Hepatocyte (in vitro differentiated cells): Measurements from ENCODE around the gene SLC9A3. TPM values are rescaled to one million over a fixed set of nuclear protein-coding genes. Genes with fewer than 3 reads are reported as not detected.

Experiments used
- DNase-seq: peaks from one replicate; pipeline ENCODE4 v3.0.0-alpha.2; 2016; ENCODE audit warnings: low spot score
- H2AFZ ChIP-seq: fragments of 200-600 bp; sonication (generic); 2 replicates; pipeline ENCODE4 v1.6.0; 2016; ENCODE audit warnings: antibody characterized with exemption, mild to moderate bottlenecking
- H3K27ac ChIP-seq: fragments of 200-600 bp; sonication (generic); 2 replicates; pipeline ENCODE4 v1.5.1; 2016; ENCODE audit warnings: mild to moderate bottlenecking
- H3K27me3 ChIP-seq: fragments of 200-600 bp; sonication (generic); 2 replicates; pipeline ENCODE4 v1.6.1; 2016
- H3K36me3 ChIP-seq: fragments of 200-600 bp; sonication (generic); replicated peaks from 2 replicates; pipeline ENCODE4 v1.5.1; 2016; ENCODE audit warnings: low read depth; ENCODE audit not compliant: insufficient read depth
- H3K4me1 ChIP-seq: fragments of 200-600 bp; sonication (generic); 2 replicates; pipeline ENCODE4 v1.5.1; 2016; ENCODE audit warnings: mild to moderate bottlenecking, moderate library complexity; ENCODE audit not compliant: insufficient read depth
- H3K4me2 ChIP-seq: fragments of 200-600 bp; sonication (generic); 2 replicates; pipeline ENCODE4 v1.6.0; 2016
- H3K4me3 ChIP-seq: fragments of 200-600 bp; sonication (generic); 2 replicates; pipeline ENCODE4 v1.5.1; 2016; ENCODE audit warnings: mild to moderate bottlenecking
- H3K79me2 ChIP-seq: fragments of 200-600 bp; sonication (generic); 2 replicates; pipeline ENCODE4 v1.6.0; 2017; ENCODE audit warnings: mild to moderate bottlenecking
- H3K9me2 ChIP-seq: fragments of 200-600 bp; sonication (generic); replicated peaks from 2 replicates; pipeline ENCODE4 v1.6.0; 2017; ENCODE audit warnings: mild to moderate bottlenecking; ENCODE audit not compliant: insufficient read depth
- H3K9me3 ChIP-seq: fragments of 200-600 bp; sonication (generic); 2 replicates; pipeline ENCODE4 v1.5.1; 2016; ENCODE audit warnings: low read depth, mild to moderate bottlenecking
- H4K20me1 ChIP-seq: fragments of 200-600 bp; sonication (generic); 2 replicates; pipeline ENCODE4 v1.6.0; 2016; ENCODE audit warnings: mild to moderate bottlenecking; ENCODE audit not compliant: insufficient read depth, poor library complexity, severe bottlenecking
- CTCF ChIP-seq: fragments of 200-600 bp; sonication (generic); IDR thresholded peaks from 2 replicates; pipeline ENCODE4 v1.5.1; 2016; ENCODE audit warnings: antibody characterized with exemption, mild to moderate bottlenecking; ENCODE audit not compliant: poor library complexity
- EZH2 ChIP-seq: fragments of 200-600 bp; sonication (generic); IDR thresholded peaks from 2 replicates; pipeline ENCODE4 v1.6.1; 2016; ENCODE audit warnings: antibody characterized with exemption, mild to moderate bottlenecking, borderline replicate concordance
- EZH2phosphoT487 ChIP-seq: fragments of 200-600 bp; sonication (generic); IDR thresholded peaks from one replicate; pipeline ENCODE4 v1.6.1; 2018; ENCODE audit warnings: antibody characterized with exemption, mild to moderate bottlenecking, low read depth, moderate library complexity; ENCODE audit not compliant: unreplicated experiment, severe bottlenecking
- WGBS: methylation state at CpG from one replicate; pipeline ENCODE4 v1.1.6; 2016; ENCODE audit warnings: low lambda C conversion rate; ENCODE audit errors: missing lambda C conversion rate; 5-methylcytosine and 5-hydroxymethylcytosine counted together
- polyA plus RNA-seq: library from polyadenylated mRNA; unstranded; fragments of >200 nt; fragmentation: Nextera tagmentation; extraction: Ambion mirVana; gene quantifications from 2 replicates; pipeline ENCODE4 v1.2.1, GENCODE V29; 2016
- total RNA-seq: library from RNA; depleted of rRNA; stranded (reverse); fragments of >200 nt; gene quantifications from 2 replicates; pipeline ENCODE4 v1.2.3, GENCODE V29; 2014

Gene SLC9A3
- total and polyA plus RNA-seq, 2 experiments from 2014 or later: 4.8 to 7.4 TPM

- H3K4me1 ChIP-seq: peaks cover 6% of the 10 kb centered on the region
- H3K79me2 ChIP-seq: no peaks in the 10 kb centered on the region
- H3K9me2 ChIP-seq: no peaks in the 10 kb centered on the region
- H4K20me1 ChIP-seq: no peaks in the 10 kb centered on the region
- DNase-seq: no peak
- H3K4me3 ChIP-seq: no peak overlapping the region
- no peaks in the 10 kb centered on the region for H3K9me3 ChIP-seq
- WGBS: 87% methylated on average over 18 of the region's 18 CpGs
- H2AFZ ChIP-seq: no peak overlapping the region
- TF ChIP-seq CTCF (peak; percentile 15), EZH2 (no peak)
- no peak overlapping the region for H3K4me2 ChIP-seq
- H3K36me3 ChIP-seq: no peaks in the 10 kb centered on the region
- H3K27ac ChIP-seq: no peak overlapping the region
- H3K27me3 ChIP-seq: no peaks in the 10 kb centered on the region
Measured at GRCh38 chr5:435961-436640, 88.1 kb downstream of the SLC9A3 start.

- 95% methylated on average over 27 of the region's 27 CpGs for WGBS
- H3K27me3 ChIP-seq: no peaks in the 10 kb centered on the region
Measured at GRCh38 chr5:435156-435790, 89.0 kb downstream of the SLC9A3 start.

GRCh38 chr5:434443-435146 lies 89.7 kb downstream of the SLC9A3 start:
- H3K79me2 ChIP-seq: no peaks in the 10 kb centered on the region
- no peak overlapping the region for H3K4me2 ChIP-seq
- H3K9me3 ChIP-seq: no peaks in the 10 kb centered on the region
- DNase-seq: no peak
- H3K27ac ChIP-seq: no peak overlapping the region
- TF ChIP-seq CTCF: no peak
- TF ChIP-seq EZH2phosphoT487: no peak
- no peak for TF ChIP-seq EZH2
- no peaks in the 10 kb centered on the region for H3K27me3 ChIP-seq
- WGBS: 94% methylated on average over 26 of the region's 26 CpGs
- no peak overlapping the region for H2AFZ ChIP-seq
- H3K9me2 ChIP-seq: no peaks in the 10 kb centered on the region
- no peaks in the 10 kb centered on the region for H4K20me1 ChIP-seq
- H3K36me3 ChIP-seq: no peaks in the 10 kb centered on the region
- H3K4me3 ChIP-seq: no peak overlapping the region
- peaks cover 14% of the 10 kb centered on the region for H3K4me1 ChIP-seq

More at GRCh38 chr5:435156-435790, 89.0 kb downstream of the SLC9A3 start:
- H4K20me1 ChIP-seq: no peaks in the 10 kb centered on the region
- no peaks in the 10 kb centered on the region for H3K9me3 ChIP-seq
- no peak for TF ChIP-seq EZH2
- TF ChIP-seq EZH2phosphoT487: no peak
- TF ChIP-seq CTCF: no peak
- no peak overlapping the region for H3K27ac ChIP-seq
- no peak overlapping the region for H2AFZ ChIP-seq
- H3K9me2 ChIP-seq: no peaks in the 10 kb centered on the region
- H3K4me3 ChIP-seq: no peak overlapping the region
- no peak overlapping the region for H3K4me2 ChIP-seq
- H3K36me3 ChIP-seq: no peaks in the 10 kb centered on the region
- no peak for DNase-seq
- H3K79me2 ChIP-seq: no peaks in the 10 kb centered on the region
- peaks cover 12% of the 10 kb centered on the region for H3K4me1 ChIP-seq
